Tibial nerve (tissue), 4 donors: Measurements from ENCODE around the gene GCA.

Experiments used
- EP300 ChIP-seq, 2 donors: sonication (generic); formaldehyde crosslinking; IDR thresholded peaks; one replicate each; pipeline ENCODE4 v1.6.1; 2017; ENCODE audit warnings: antibody characterized with exemption in 2 of 2, mild to moderate bottlenecking in 1 of 2
- POLR2A ChIP-seq, 2 donors: fragments of 450-650 bp; IDR thresholded peaks; one replicate each; pipeline ENCODE4 v1.6.1; 2017; ENCODE audit warnings: antibody characterized with exemption in 2 of 2, mild to moderate bottlenecking in 2 of 2, moderate library complexity in 2 of 2
- TF ChIP-seq, protein P1 (sequence below), 5 experiments: fragments of 200-600 bp in 3 of 5; fragments of 450-650 bp in 2 of 5; sonication (generic) in 3 of 5; IDR thresholded peaks; one replicate each; pipeline ENCODE4 v1.5.1; 2016 to 2019; ENCODE audit warnings: antibody characterized with exemption in 5 of 5, mild to moderate bottlenecking in 3 of 5, moderate library complexity in 2 of 5

DNA sequence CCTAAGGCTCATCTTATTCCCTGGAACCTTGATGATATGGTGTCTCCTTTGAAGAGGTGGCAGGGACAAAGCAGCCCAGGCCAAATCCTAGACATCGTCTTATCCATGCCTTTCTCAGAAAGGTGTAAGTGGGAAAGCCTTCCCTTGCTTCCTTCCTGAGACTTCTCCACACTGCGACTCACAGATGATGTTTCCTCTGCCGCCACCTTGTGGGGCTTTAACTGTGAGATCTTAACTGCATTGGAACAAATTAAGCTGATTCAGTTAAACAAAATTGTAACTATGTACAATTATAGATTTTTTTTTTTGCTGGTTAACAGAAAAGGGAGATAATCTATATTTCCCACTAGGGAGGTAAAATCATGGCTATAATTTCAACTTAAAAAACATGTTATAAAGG, 10.0 kb upstream of the GCA start:
- TF ChIP-seq, protein P1, sequence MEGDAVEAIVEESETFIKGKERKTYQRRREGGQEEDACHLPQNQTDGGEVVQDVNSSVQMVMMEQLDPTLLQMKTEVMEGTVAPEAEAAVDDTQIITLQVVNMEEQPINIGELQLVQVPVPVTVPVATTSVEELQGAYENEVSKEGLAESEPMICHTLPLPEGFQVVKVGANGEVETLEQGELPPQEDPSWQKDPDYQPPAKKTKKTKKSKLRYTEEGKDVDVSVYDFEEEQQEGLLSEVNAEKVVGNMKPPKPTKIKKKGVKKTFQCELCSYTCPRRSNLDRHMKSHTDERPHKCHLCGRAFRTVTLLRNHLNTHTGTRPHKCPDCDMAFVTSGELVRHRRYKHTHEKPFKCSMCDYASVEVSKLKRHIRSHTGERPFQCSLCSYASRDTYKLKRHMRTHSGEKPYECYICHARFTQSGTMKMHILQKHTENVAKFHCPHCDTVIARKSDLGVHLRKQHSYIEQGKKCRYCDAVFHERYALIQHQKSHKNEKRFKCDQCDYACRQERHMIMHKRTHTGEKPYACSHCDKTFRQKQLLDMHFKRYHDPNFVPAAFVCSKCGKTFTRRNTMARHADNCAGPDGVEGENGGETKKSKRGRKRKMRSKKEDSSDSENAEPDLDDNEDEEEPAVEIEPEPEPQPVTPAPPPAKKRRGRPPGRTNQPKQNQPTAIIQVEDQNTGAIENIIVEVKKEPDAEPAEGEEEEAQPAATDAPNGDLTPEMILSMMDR (IDR thresholded peaks at IDR 0.05), result peak in 4 of 5 experiments; percentile 17 to 30 (median 19)
- no peak for TF ChIP-seq EP300 (IDR thresholded peaks at IDR 0.05)
- TF ChIP-seq POLR2A (IDR thresholded peaks at IDR 0.05), result no peak
